OCI-LY1 (cell line): ENCODE data around the gene OTOS.

ENCODE experiments used
- H2AFZ ChIP-seq: fragments of 200-600 bp; sonication (generic), shearing (Covaris generic); 2 replicates; pipeline ENCODE4 v1.6.0; 2014; ENCODE audit warnings: antibody characterized with exemption, mild to moderate bottlenecking, low read length
- H3F3A ChIP-seq: fragments of 200-600 bp; sonication (generic), shearing (Covaris generic); 2 replicates; pipeline ENCODE4 v1.6.0; 2014; ENCODE audit warnings: mild to moderate bottlenecking, antibody characterized with exemption, low read length, moderate library complexity; ENCODE audit not compliant: insufficient read depth
- H3K27ac ChIP-seq: fragments of 200-600 bp; sonication (generic); 2 replicates; pipeline ENCODE4 v1.5.1; 2014; ENCODE audit warnings: low read length, mixed run types, mild to moderate bottlenecking, low read depth; ENCODE audit not compliant: poor library complexity, severe bottlenecking
- H3K27me3 ChIP-seq: fragments of 200-600 bp; sonication (generic); 2 replicates; pipeline ENCODE4 v1.6.0; 2014; ENCODE audit warnings: antibody characterized with exemption, mild to moderate bottlenecking, low read length, moderate library complexity; ENCODE audit not compliant: insufficient read depth
- H3K36me3 ChIP-seq: fragments of 200-600 bp; sonication (generic); 2 replicates; pipeline ENCODE4 v1.6.1; 2014; ENCODE audit warnings: mild to moderate bottlenecking, antibody characterized with exemption, low read length, moderate library complexity, mixed read lengths; ENCODE audit not compliant: insufficient read depth
- H3K4me1 ChIP-seq: fragments of 200-600 bp; sonication (generic); 2 replicates; pipeline ENCODE4 v1.5.1; 2014; ENCODE audit warnings: mild to moderate bottlenecking, low read length, moderate library complexity; ENCODE audit not compliant: insufficient read depth, severe bottlenecking
- H3K4me2 ChIP-seq: fragments of 200-600 bp; sonication (generic), shearing (Covaris generic); 2 replicates; pipeline ENCODE4 v1.6.1; 2014; ENCODE audit warnings: low read length
- H3K4me3 ChIP-seq: fragments of 200-600 bp; sonication (generic); 2 replicates; pipeline ENCODE4 v1.5.1; 2014; ENCODE audit warnings: low read length, low read depth, mild to moderate bottlenecking, mixed read lengths; ENCODE audit not compliant: poor library complexity, severe bottlenecking
- H3K79me2 ChIP-seq: fragments of 200-600 bp; shearing (Covaris generic); 2 replicates; pipeline ENCODE4 v1.6.1; 2016; ENCODE audit warnings: mixed run types, low read length, mixed read lengths; ENCODE audit not compliant: insufficient read depth
- H3K9ac ChIP-seq: fragments of 200-600 bp; sonication (generic), shearing (Covaris generic); 2 replicates; pipeline ENCODE4 v1.6.1; 2014; ENCODE audit warnings: mild to moderate bottlenecking, low read length, mixed read lengths
- H3K9me2 ChIP-seq: fragments of 200-600 bp; sonication (generic), shearing (Covaris generic); 2 replicates; pipeline ENCODE4 v1.6.1; 2014; ENCODE audit warnings: low read depth, mild to moderate bottlenecking, low read length, mixed read lengths
- H3K9me3 ChIP-seq: fragments of 200-600 bp; shearing (Covaris generic); 2 replicates; pipeline ENCODE4 v1.6.1; 2014; ENCODE audit warnings: low read length, mixed read lengths
- H4K20me1 ChIP-seq: fragments of 200-600 bp; sonication (generic), shearing (Covaris generic); 2 replicates; pipeline ENCODE4 v1.6.0; 2016; ENCODE audit warnings: mild to moderate bottlenecking, low read length; ENCODE audit not compliant: insufficient read depth
- CTCF ChIP-seq: fragments of 200-600 bp; sonication (generic), shearing (Covaris generic); IDR thresholded peaks from 2 replicates; pipeline ENCODE4 v1.5.1; 2017; ENCODE audit warnings: mild to moderate bottlenecking, antibody characterized with exemption, low read length, moderate library complexity, mixed read lengths
- EZH2 ChIP-seq: fragments of 200-600 bp; sonication (generic), shearing (Covaris generic); IDR thresholded peaks from 2 replicates; pipeline ENCODE4 v1.8.0; 2017; ENCODE audit warnings: borderline replicate concordance, mixed run types, mild to moderate bottlenecking, antibody characterized with exemption, low read length, moderate library complexity, mixed read lengths

OTOS gene

GRCh38 chr2:240125742-240126141 is 14.7 kb downstream of the OTOS start:
- Histone ChIP-seq H3K4me2 (no peak overlapping the region), H3K79me2 (no peaks in the 10 kb centered on the region), H3K9me3 (no peaks in the 10 kb centered on the region), H3K9ac (no peak overlapping the region), H3F3A (no peaks in the 10 kb centered on the region), H3K27me3 (no peaks in the 10 kb centered on the region), H4K20me1 (no peaks in the 10 kb centered on the region), H2AFZ (no peak overlapping the region), H3K4me1 (no peaks in the 10 kb centered on the region), H3K4me3 (no peak overlapping the region), H3K27ac (no peak overlapping the region), H3K36me3 (peaks cover 30% of the 10 kb centered on the region), H3K9me2 (no peaks in the 10 kb centered on the region)
- TF ChIP-seq EZH2 (no peak), CTCF (no peak)

- Histone ChIP-seq H3K4me2 (no peak overlapping the region), H2AFZ (no peak overlapping the region), H3K9me2 (no peaks in the 10 kb centered on the region), H3K27me3 (no peaks in the 10 kb centered on the region), H3K9ac (no peak overlapping the region), H3K4me1 (no peaks in the 10 kb centered on the region), H3K27ac (no peak overlapping the region), H3K79me2 (no peaks in the 10 kb centered on the region), H3F3A (no peaks in the 10 kb centered on the region), H3K4me3 (no peak overlapping the region), H3K36me3 (peaks cover 19% of the 10 kb centered on the region), H4K20me1 (no peaks in the 10 kb centered on the region), H3K9me3 (no peaks in the 10 kb centered on the region)
- TF ChIP-seq EZH2: no peak
- no peak for TF ChIP-seq CTCF
These were observed 15.8 kb downstream of the OTOS start for GRCh38 chr2:240124651-240125030.

- H3K36me3 ChIP-seq: peaks cover 13% of the 10 kb centered on the region
- no peak for TF ChIP-seq CTCF
- TF ChIP-seq EZH2: no peak
- H3F3A ChIP-seq: no peaks in the 10 kb centered on the region
- no peaks in the 10 kb centered on the region for H3K79me2 ChIP-seq
- H3K9me2 ChIP-seq: no peaks in the 10 kb centered on the region
- H3K27ac ChIP-seq: no peak overlapping the region
- no peak overlapping the region for H3K4me3 ChIP-seq
- no peaks in the 10 kb centered on the region for H3K9me3 ChIP-seq
- H3K27me3 ChIP-seq: no peaks in the 10 kb centered on the region
- H3K9ac ChIP-seq: no peak overlapping the region
- no peak overlapping the region for H3K4me2 ChIP-seq
- H3K4me1 ChIP-seq: no peaks in the 10 kb centered on the region
- H4K20me1 ChIP-seq: no peaks in the 10 kb centered on the region
- no peak overlapping the region for H2AFZ ChIP-seq
These were observed 16.4 kb downstream of the OTOS start for GRCh38 chr2:240123821-240124650.
